K562 (cell line): Measurements from ENCODE around the gene ZFP64. TPM values are rescaled to one million over a fixed set of nuclear protein-coding genes. Genes with fewer than 3 reads are reported as not detected.

Experiments
- ATAC-seq: fragments of 200-7000 bp; cut with Tn5 transposase; 3 replicates; pipeline ENCODE4 v1.9.1; 2020; ENCODE audit warnings: moderate library complexity
- BruUV-seq: library from RNA; stranded (reverse); fragments of 400-500 nt; replicated peaks from 2 replicates; lab custom pipeline; 2021; lab: Mats Ljungman, UMichigan
- CTCF ChIA-PET: fragments of 300-600 bp; formaldehyde crosslinking; extraction: SDS; loops from one replicate; lab custom pipeline; 2021; ENCODE audit warnings: low intra/inter-chr PET ratio; lab: Yijun Ruan, JAX
- POLR2A ChIA-PET: fragments of 300-600, 350-650 bp; sonication (Branson Sonifier 250); formaldehyde crosslinking; extraction: SDS; loops from one replicate; lab custom pipeline; 2021; ENCODE audit warnings: antibody characterized with exemption, inconsistent platforms; lab: Yijun Ruan, JAX
- DNase-seq, 4 experiments: peaks; one replicate each; pipeline versions ENCODE4 v3.0.0 to v3.0.0-alpha.2; 2011 to 2018; ENCODE audit warnings: low spot score in 3 of 4, mixed read lengths in 3 of 4; ENCODE audit errors: extremely low read depth in 1 of 4
- FAIRE-seq: peaks from 2 replicates; lab custom pipeline; 2011; peaks lifted over from hg19 to GRCh38; lab: Jason Lieb, UNC
- H2AFZ ChIP-seq: 2 replicates; pipeline ENCODE4 v1.6.0; 2011; ENCODE audit warnings: low read depth, low read length, control low read depth, inconsistent platforms
- H3K27ac ChIP-seq: fragments of 200-600 bp; 3 replicates; pipeline ENCODE4 v1.8.0; 2011; ENCODE audit warnings: low read depth, mild to moderate bottlenecking, control low read depth, inconsistent platforms, low read length, moderate library complexity, mixed read lengths; ENCODE audit errors: extremely low read depth
- H3K27me3 ChIP-seq, 2 experiments: fragments of 300-600 bp in 1 of 2; 2 replicates in 1 of 2; 3 replicates in 1 of 2; pipeline versions ENCODE4 v1.6.0 to v1.8.0; 2011; ENCODE audit warnings: inconsistent platforms in 2 of 2, low read length in 2 of 2, mild to moderate bottlenecking in 1 of 2, mixed read lengths in 1 of 2, moderate library complexity in 1 of 2; ENCODE audit not compliant: control insufficient read depth in 2 of 2, insufficient read depth in 2 of 2
- H3K36me3 ChIP-seq: fragments of 300-600 bp; 3 replicates; pipeline ENCODE4 v1.8.0; 2011; ENCODE audit warnings: mild to moderate bottlenecking, low read length, inconsistent platforms; ENCODE audit not compliant: control insufficient read depth, insufficient read depth
- H3K4me1 ChIP-seq, 2 experiments: fragments of 200-600 bp in 1 of 2; replicated peaks in 1 of 2; 2 replicates in 1 of 2; 3 replicates in 1 of 2; pipeline versions ENCODE4 v1.5.1 to v1.8.0; 2011; ENCODE audit warnings: inconsistent platforms in 2 of 2, low read length in 2 of 2, mild to moderate bottlenecking in 1 of 2, mixed read lengths in 1 of 2, moderate library complexity in 1 of 2; ENCODE audit not compliant: control insufficient read depth in 2 of 2, insufficient read depth in 2 of 2
- H3K4me2 ChIP-seq: 2 replicates; pipeline ENCODE4 v1.6.1; 2011; ENCODE audit warnings: low read length, control low read depth, inconsistent platforms, mixed read lengths; ENCODE audit not compliant: insufficient read depth
- H3K4me3 ChIP-seq: fragments of 200-600 bp; sonication (generic), shearing (Covaris generic); 2 replicates; pipeline ENCODE4 v1.5.1; 2016; ENCODE audit warnings: control low read depth, inconsistent platforms
- H3K79me2 ChIP-seq: fragments of 200-600 bp; 3 replicates; pipeline ENCODE4 v1.8.0; 2011; ENCODE audit warnings: low read length, inconsistent platforms; ENCODE audit not compliant: control insufficient read depth, insufficient read depth
- H3K9ac ChIP-seq, 2 experiments: 2 replicates each; pipeline versions ENCODE4 v1.6.0 to v1.6.1; 2011; ENCODE audit warnings: low read depth in 2 of 2, low read length in 2 of 2, control low read depth in 1 of 2, inconsistent platforms in 1 of 2, mild to moderate bottlenecking in 1 of 2, mixed read lengths in 1 of 2; ENCODE audit not compliant: insufficient read depth in 1 of 2
- H3K9me1 ChIP-seq: one replicate; pipeline ENCODE4 v1.6.0; 2011; ENCODE audit warnings: inconsistent platforms, mild to moderate bottlenecking, low read length, moderate library complexity; ENCODE audit not compliant: control insufficient read depth, insufficient read depth
- H3K9me3 ChIP-seq: replicated peaks from 2 replicates; pipeline ENCODE4 v1.5.1; 2011; ENCODE audit warnings: low read depth, low read length, inconsistent platforms; ENCODE audit not compliant: control insufficient read depth, insufficient read depth
- H4K20me1 ChIP-seq: replicated peaks from 2 replicates; pipeline ENCODE4 v1.6.1; 2011; ENCODE audit warnings: low read length, inconsistent platforms, mixed read lengths; ENCODE audit not compliant: control insufficient read depth, insufficient read depth
- ARID1B ChIP-seq: fragments of 450-650 bp; IDR thresholded peaks from 2 replicates; pipeline ENCODE4 v1.6.1; 2016; ENCODE audit warnings: antibody characterized with exemption, mild to moderate bottlenecking, inconsistent platforms
- CREBBP ChIP-seq: IDR thresholded peaks from one replicate; pipeline ENCODE4 v1.6.1; 2012; ENCODE audit warnings: low read depth, mild to moderate bottlenecking, control low read depth, inconsistent platforms, low read length
- CSDE1 ChIP-seq, 2 experiments: fragments of 450-650 bp; IDR thresholded peaks; 2 replicates each; pipeline ENCODE4 v1.6.1; 2016; ENCODE audit warnings: mild to moderate bottlenecking in 1 of 2
- ETV1 ChIP-seq: fragments of 450-650 bp; conservative IDR thresholded peaks from 2 replicates; pipeline ENCODE4 v1.6.1; 2016; ENCODE audit warnings: missing genetic modification characterization, control low read depth, low read depth, missing compliant biosample characterization
- FOXO4 ChIP-seq: fragments of 450-650 bp; formaldehyde crosslinking; IDR thresholded peaks from 2 replicates; pipeline ENCODE4 v1.4.0; 2020; ENCODE audit warnings: mild to moderate bottlenecking, moderate library complexity
- GTF2E2 ChIP-seq: fragments of 200-800 bp; sonication (Bioruptor generic); IDR thresholded peaks from 2 replicates; pipeline ENCODE4 v1.6.1; 2016; ENCODE audit warnings: missing genetic modification characterization, missing compliant biosample characterization
- POLR2AphosphoS5 ChIP-seq: IDR thresholded peaks from 2 replicates; pipeline ENCODE4 v1.6.1; 2011; ENCODE audit warnings: mild to moderate bottlenecking, low read depth, low read length, moderate library complexity; ENCODE audit not compliant: control insufficient read depth, insufficient read depth
- RBM25 ChIP-seq: fragments of 200-400 bp; formaldehyde crosslinking; IDR thresholded peaks from 2 replicates; pipeline ENCODE4 v1.6.1; 2018; ENCODE audit warnings: low read length, low read depth, moderate library complexity; ENCODE audit not compliant: severe bottlenecking
- SUPT5H ChIP-seq: fragments of 450-650 bp; IDR thresholded peaks from 2 replicates; pipeline ENCODE4 v1.6.1; 2016
- TFE3 ChIP-seq: fragments of 450-650 bp; formaldehyde crosslinking; IDR thresholded peaks from 2 replicates; pipeline ENCODE4 v1.4.0; 2020; ENCODE audit warnings: mild to moderate bottlenecking, mixed read lengths
- ZFPM2 ChIP-seq: fragments of 250-450 bp; sonication (Bioruptor Pico); IDR thresholded peaks from 2 replicates; pipeline ENCODE4 v1.5.1; 2022; ENCODE audit warnings: mild to moderate bottlenecking
- ZNF354B ChIP-seq: fragments of 250-450 bp; sonication (Bioruptor Pico); IDR thresholded peaks from 2 replicates; pipeline ENCODE4 v1.4.0; 2020
- ZNF778 ChIP-seq: fragments of 450-650 bp; formaldehyde crosslinking; IDR thresholded peaks from 2 replicates; pipeline ENCODE4 v1.4.0; 2020; ENCODE audit warnings: mild to moderate bottlenecking, moderate library complexity
- ZSCAN32 ChIP-seq: fragments of 450-650 bp; formaldehyde crosslinking; IDR thresholded peaks from 2 replicates; pipeline ENCODE4 v1.4.0; 2020; ENCODE audit warnings: mild to moderate bottlenecking, moderate library complexity
- WGBS: fragments of 100-300 bp; shearing (Covaris generic); methylation state at CpG from one replicate; pipeline ENCODE4 v1.1.6; 2016; ENCODE audit warnings: low coverage, mixed read lengths; ENCODE audit not compliant: insufficient coverage; ENCODE audit errors: missing lambda C conversion rate; 5-methylcytosine and 5-hydroxymethylcytosine counted together
- in situ Hi-C: fragments of 300-500 bp; cut with MboI; formaldehyde crosslinking; loops from 4 replicates; pipeline ENCODE4 v1.15.0; 2018; ENCODE audit warnings: inconsistent platforms, mixed read lengths
- intact Hi-C: fragments of 100-400 bp; cut with micrococcal nuclease; formaldehyde crosslinking; loops from 2 replicates; pipeline ENCODE4 v1.14.2; 2022
- polyA plus RNA-seq, 8 experiments: library from polyadenylated mRNA; depleted of rRNA in 4 of 8; stranded (reverse) in 5 of 8; unstranded in 3 of 8; fragments of >200 nt; fragmentation: Nextera tagmentation in 2 of 8; fragmentation: Illumina TruSeq in 1 of 8; extraction: Ambion mirVana in 2 of 8; extraction: Trizol in 1 of 8; gene quantifications; 2 replicates each; pipeline versions ENCODE4 v1.2.1 to v1.2.3, GENCODE V29; 2011 to 2014; ENCODE audit warnings: inconsistent platforms in 1 of 8, missing spikeins in 1 of 8
- total RNA-seq, 7 experiments: library from RNA; depleted of rRNA in 6 of 7; stranded (reverse); fragments of >200 nt in 6 of 7; fragmentation: Illumina TruSeq in 2 of 7; extraction: Trizol in 2 of 7; gene quantifications; 2 replicates each; pipeline versions ENCODE4 v1.2.1 to v1.2.3, GENCODE V29; 2011 to 2021; ENCODE audit warnings: low replicate concordance in 1 of 7
- TF ChIP-seq, protein P1 (sequence below): fragments of 450-650 bp; IDR thresholded peaks from 2 replicates; pipeline ENCODE4 v1.7.0; 2016; ENCODE audit warnings: borderline replicate concordance
- TF ChIP-seq, protein P2 (sequence below): fragments of 150-350 bp; IDR thresholded peaks from 2 replicates; pipeline ENCODE4 v1.6.1; 2014; ENCODE audit warnings: low read depth, mild to moderate bottlenecking, low read length, borderline replicate concordance

Gene ZFP64
- total and polyA plus RNA-seq, 9 of the 15 experiments (the other 6 are each of a cell fraction or from before 2014, with no cell fraction given): 1.4 to 13.4 (median 7.0) TPM

GRCh38 chr20:52193133-52193532 is 1.6 kb upstream of the ZFP64 start:
- intact Hi-C loops: no loop called here
- in situ Hi-C loops: no loop called here
- H3K36me3 ChIP-seq: no peaks in the 10 kb centered on the region
- H3K27ac ChIP-seq: no peak overlapping the region
- H3K4me2 ChIP-seq: no peak overlapping the region
- H3K9me1 ChIP-seq: no peaks in the 10 kb centered on the region
- no peak overlapping the region for H3K4me3 ChIP-seq
- POLR2A ChIA-PET: no interaction called here
- no TSS peak for BruUV-seq
- ATAC-seq (no peak), FAIRE-seq (no peak), DNase-seq (no peak)
- peaks cover 5 to 18% of the 10 kb centered on the region in 2 experiments; a peak in 4 of 5 replicates for H3K4me1 ChIP-seq
- no peak overlapping the region for H2AFZ ChIP-seq
- CTCF ChIA-PET: no interaction called here
- H3K9ac ChIP-seq: no peak overlapping the region; a peak in 1 of 4 replicates
- H3K9me3 ChIP-seq: no peaks in the 10 kb centered on the region
- H4K20me1 ChIP-seq: no peaks in the 10 kb centered on the region
- no peaks in the 10 kb centered on the region for H3K27me3 ChIP-seq
- H3K79me2 ChIP-seq: peaks cover 18% of the 10 kb centered on the region
- 16% methylated on average over 1 of the region's 1 CpG for WGBS
- TF ChIP-seq ZFPM2 (CRISPR knock-in tag) (no peak), CREBBP (no peak), ZNF354B (no peak), TFE3 (CRISPR knock-in tag) (no peak), SUPT5H (no peak), CSDE1 (IDR thresholded peaks at IDR 0.05) (no peak), ZNF778 (no peak), GTF2E2 (tag) (no peak), ZSCAN32 (no peak), ARID1B (no peak), ETV1 (no peak), POLR2AphosphoS5 (no peak), FOXO4 (CRISPR knock-in tag) (no peak), RBM25 (no peak)
- TF ChIP-seq, protein P1, sequence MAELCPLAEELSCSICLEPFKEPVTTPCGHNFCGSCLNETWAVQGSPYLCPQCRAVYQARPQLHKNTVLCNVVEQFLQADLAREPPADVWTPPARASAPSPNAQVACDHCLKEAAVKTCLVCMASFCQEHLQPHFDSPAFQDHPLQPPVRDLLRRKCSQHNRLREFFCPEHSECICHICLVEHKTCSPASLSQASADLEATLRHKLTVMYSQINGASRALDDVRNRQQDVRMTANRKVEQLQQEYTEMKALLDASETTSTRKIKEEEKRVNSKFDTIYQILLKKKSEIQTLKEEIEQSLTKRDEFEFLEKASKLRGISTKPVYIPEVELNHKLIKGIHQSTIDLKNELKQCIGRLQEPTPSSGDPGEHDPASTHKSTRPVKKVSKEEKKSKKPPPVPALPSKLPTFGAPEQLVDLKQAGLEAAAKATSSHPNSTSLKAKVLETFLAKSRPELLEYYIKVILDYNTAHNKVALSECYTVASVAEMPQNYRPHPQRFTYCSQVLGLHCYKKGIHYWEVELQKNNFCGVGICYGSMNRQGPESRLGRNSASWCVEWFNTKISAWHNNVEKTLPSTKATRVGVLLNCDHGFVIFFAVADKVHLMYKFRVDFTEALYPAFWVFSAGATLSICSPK: no peak
- TF ChIP-seq, protein P2, sequence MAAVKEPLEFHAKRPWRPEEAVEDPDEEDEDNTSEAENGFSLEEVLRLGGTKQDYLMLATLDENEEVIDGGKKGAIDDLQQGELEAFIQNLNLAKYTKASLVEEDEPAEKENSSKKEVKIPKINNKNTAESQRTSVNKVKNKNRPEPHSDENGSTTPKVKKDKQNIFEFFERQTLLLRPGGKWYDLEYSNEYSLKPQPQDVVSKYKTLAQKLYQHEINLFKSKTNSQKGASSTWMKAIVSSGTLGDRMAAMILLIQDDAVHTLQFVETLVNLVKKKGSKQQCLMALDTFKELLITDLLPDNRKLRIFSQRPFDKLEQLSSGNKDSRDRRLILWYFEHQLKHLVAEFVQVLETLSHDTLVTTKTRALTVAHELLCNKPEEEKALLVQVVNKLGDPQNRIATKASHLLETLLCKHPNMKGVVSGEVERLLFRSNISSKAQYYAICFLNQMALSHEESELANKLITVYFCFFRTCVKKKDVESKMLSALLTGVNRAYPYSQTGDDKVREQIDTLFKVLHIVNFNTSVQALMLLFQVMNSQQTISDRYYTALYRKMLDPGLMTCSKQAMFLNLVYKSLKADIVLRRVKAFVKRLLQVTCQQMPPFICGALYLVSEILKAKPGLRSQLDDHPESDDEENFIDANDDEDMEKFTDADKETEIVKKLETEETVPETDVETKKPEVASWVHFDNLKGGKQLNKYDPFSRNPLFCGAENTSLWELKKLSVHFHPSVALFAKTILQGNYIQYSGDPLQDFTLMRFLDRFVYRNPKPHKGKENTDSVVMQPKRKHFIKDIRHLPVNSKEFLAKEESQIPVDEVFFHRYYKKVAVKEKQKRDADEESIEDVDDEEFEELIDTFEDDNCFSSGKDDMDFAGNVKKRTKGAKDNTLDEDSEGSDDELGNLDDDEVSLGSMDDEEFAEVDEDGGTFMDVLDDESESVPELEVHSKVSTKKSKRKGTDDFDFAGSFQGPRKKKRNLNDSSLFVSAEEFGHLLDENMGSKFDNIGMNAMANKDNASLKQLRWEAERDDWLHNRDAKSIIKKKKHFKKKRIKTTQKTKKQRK: no peak
